RWPE2 (cell line): ENCODE measurements around the gene FAF1.

Source experiments
- ATAC-seq: fragments of 200-7000 bp; cut with Tn5 transposase; 3 replicates; pipeline ENCODE4 v1.9.1; 2021; ENCODE audit warnings: low read depth
- DNase-seq: peaks from one replicate; pipeline ENCODE4 v3.0.0-alpha.2; 2020; ENCODE audit warnings: low spot score
- H3K27ac ChIP-seq: fragments of 450-650 bp; 2 replicates; pipeline ENCODE4 v1.5.1; 2017; ENCODE audit warnings: mild to moderate bottlenecking; ENCODE audit not compliant: poor library complexity, severe bottlenecking
- H3K27me3 ChIP-seq: fragments of 250-450 bp; sonication (Bioruptor Pico); 2 replicates; pipeline ENCODE4 v1.5.1; 2021; ENCODE audit warnings: mild to moderate bottlenecking, moderate library complexity; ENCODE audit not compliant: insufficient read depth, poor library complexity, severe bottlenecking
- H3K36me3 ChIP-seq: fragments of 250-450 bp; sonication (Bioruptor Pico); 2 replicates; pipeline ENCODE4 v1.5.1; 2020; ENCODE audit warnings: low read depth, mild to moderate bottlenecking, moderate library complexity
- H3K4me1 ChIP-seq: fragments of 250-450 bp; sonication (Bioruptor Pico); 2 replicates; pipeline ENCODE4 v1.5.1; 2021; ENCODE audit warnings: mild to moderate bottlenecking, moderate library complexity; ENCODE audit not compliant: insufficient read depth, poor library complexity, severe bottlenecking
- H3K4me3 ChIP-seq: fragments of 250-450 bp; sonication (Bioruptor Pico); 2 replicates; pipeline ENCODE4 v1.5.1; 2021; ENCODE audit warnings: mild to moderate bottlenecking, moderate library complexity; ENCODE audit not compliant: severe bottlenecking
- H3K9me3 ChIP-seq: fragments of 250-450 bp; sonication (Bioruptor Pico); 2 replicates; pipeline ENCODE4 v1.5.1; 2021; ENCODE audit warnings: mild to moderate bottlenecking, moderate library complexity; ENCODE audit not compliant: severe bottlenecking
- CTCF ChIP-seq: fragments of 450-650 bp; IDR thresholded peaks from one replicate; pipeline ENCODE4 v1.5.1; 2017; ENCODE audit warnings: mild to moderate bottlenecking, moderate library complexity; ENCODE audit not compliant: poor library complexity, severe bottlenecking

FAF1 gene

GRCh38 chr1:50651476-50652263, 308.4 kb downstream of the FAF1 start:
- Histone ChIP-seq H3K27ac (no peak overlapping the region), H3K4me3 (no peak overlapping the region), H3K36me3 (no peaks in the 10 kb centered on the region), H3K9me3 (no peaks in the 10 kb centered on the region), H3K27me3 (no peaks in the 10 kb centered on the region), H3K4me1 (no peaks in the 10 kb centered on the region)
- DNase-seq: no peak
- no peak for TF ChIP-seq CTCF
- no peak for ATAC-seq

GRCh38 chr1:50646526-50646925, 313.5 kb downstream of the FAF1 start:
- Histone ChIP-seq H3K27me3 (no peaks in the 10 kb centered on the region), H3K9me3 (no peaks in the 10 kb centered on the region), H3K4me1 (no peaks in the 10 kb centered on the region), H3K27ac (no peak overlapping the region), H3K4me3 (no peak overlapping the region), H3K36me3 (no peaks in the 10 kb centered on the region)
- no peak for TF ChIP-seq CTCF
- ATAC-seq (no peak), DNase-seq (no peak)

GRCh38 chr1:50645139-50645538, 314.9 kb downstream of the FAF1 start:
- no peak for TF ChIP-seq CTCF
- H3K4me3 ChIP-seq: no peak overlapping the region
- ATAC-seq: no peak
- no peaks in the 10 kb centered on the region for H3K4me1 ChIP-seq
- no peaks in the 10 kb centered on the region for H3K9me3 ChIP-seq
- H3K27me3 ChIP-seq: no peaks in the 10 kb centered on the region
- no peak for DNase-seq
- no peak overlapping the region for H3K27ac ChIP-seq
- H3K36me3 ChIP-seq: no peaks in the 10 kb centered on the region

- no peaks in the 10 kb centered on the region for H3K27me3 ChIP-seq
- no peak for ATAC-seq
- H3K4me1 ChIP-seq: no peaks in the 10 kb centered on the region
- no peak for TF ChIP-seq CTCF
- H3K4me3 ChIP-seq: no peak overlapping the region
- no peak for DNase-seq
- no peak overlapping the region for H3K27ac ChIP-seq
- H3K36me3 ChIP-seq: no peaks in the 10 kb centered on the region
- H3K9me3 ChIP-seq: no peaks in the 10 kb centered on the region
Observed at GRCh38 chr1:50644447-50645105, 315.5 kb downstream of the FAF1 start.

- Histone ChIP-seq H3K4me3 (no peak overlapping the region), H3K4me1 (no peaks in the 10 kb centered on the region), H3K27me3 (no peaks in the 10 kb centered on the region), H3K27ac (no peak overlapping the region), H3K36me3 (no peaks in the 10 kb centered on the region), H3K9me3 (peaks cover 2% of the 10 kb centered on the region)
- no peak for ATAC-seq
- no peak for DNase-seq
- TF ChIP-seq CTCF: no peak
Observed at GRCh38 chr1:50637460-50637859, 322.6 kb downstream of the FAF1 start.
